Smooth muscle cell (in vitro differentiated cells): ENCODE data around the gene RABGAP1L. TPM values are rescaled to one million over a fixed set of nuclear protein-coding genes. Genes with fewer than 3 reads are reported as not detected.

ENCODE experiments used
- DNase-seq: peaks from one replicate; lab custom pipeline; 2025; ENCODE audit not compliant: unreplicated experiment; lab: John Stamatoyannopoulos, UW
- H2AFZ ChIP-seq: fragments of 200-600 bp; sonication (generic); 2 replicates; pipeline ENCODE4 v1.6.0; 2016; ENCODE audit warnings: antibody characterized with exemption, low read depth, mild to moderate bottlenecking
- H3F3A ChIP-seq: fragments of 200-600 bp; sonication (generic); 2 replicates; pipeline ENCODE4 v1.6.0; 2017; ENCODE audit warnings: antibody characterized with exemption, low read depth
- H3K27ac ChIP-seq: fragments of 200-600 bp; sonication (generic); 2 replicates; pipeline ENCODE4 v1.5.1; 2016; ENCODE audit warnings: low read depth, mild to moderate bottlenecking
- H3K27me3 ChIP-seq: fragments of 200-600 bp; sonication (generic); 2 replicates; pipeline ENCODE4 v1.6.1; 2016; ENCODE audit warnings: low read depth, mild to moderate bottlenecking
- H3K36me3 ChIP-seq: fragments of 200-600 bp; sonication (generic); 2 replicates; pipeline ENCODE4 v1.5.1; 2016; ENCODE audit warnings: low read depth
- H3K4me1 ChIP-seq: fragments of 200-600 bp; sonication (generic); 2 replicates; pipeline ENCODE4 v1.5.1; 2016; ENCODE audit warnings: low read depth
- H3K4me2 ChIP-seq: fragments of 200-600 bp; sonication (generic); 2 replicates; pipeline ENCODE4 v1.6.0; 2016; ENCODE audit warnings: mild to moderate bottlenecking
- H3K4me3 ChIP-seq: fragments of 200-600 bp; sonication (generic); 2 replicates; pipeline ENCODE4 v1.5.1; 2016; ENCODE audit warnings: mild to moderate bottlenecking
- H3K79me2 ChIP-seq: fragments of 200-600 bp; sonication (generic); 2 replicates; pipeline ENCODE4 v1.6.0; 2016; ENCODE audit warnings: low read depth, mild to moderate bottlenecking
- H3K9ac ChIP-seq: fragments of 200-600 bp; sonication (generic); 2 replicates; pipeline ENCODE4 v1.6.0; 2016; ENCODE audit warnings: low read depth
- H3K9me3 ChIP-seq: fragments of 200-600 bp; sonication (generic); replicated peaks from 2 replicates; pipeline ENCODE4 v1.5.1; 2016; ENCODE audit warnings: low read depth
- H4K20me1 ChIP-seq: fragments of 200-600 bp; sonication (generic); 2 replicates; pipeline ENCODE4 v1.6.0; 2016; ENCODE audit warnings: low read depth
- CTCF ChIP-seq: fragments of 200-600 bp; sonication (generic); IDR thresholded peaks from 2 replicates; pipeline ENCODE4 v1.5.1; 2017; ENCODE audit warnings: borderline replicate concordance, mild to moderate bottlenecking, antibody characterized with exemption; ENCODE audit not compliant: insufficient read depth, poor library complexity, severe bottlenecking
- WGBS: methylation state at CpG from one replicate; pipeline ENCODE4 v1.1.7; 2016; ENCODE audit warnings: low lambda C conversion rate; 5-methylcytosine and 5-hydroxymethylcytosine counted together
- polyA plus RNA-seq: library from polyadenylated mRNA; unstranded; fragments of >200 nt; fragmentation: Nextera tagmentation; extraction: Ambion mirVana; gene quantifications from 2 replicates; pipeline ENCODE4 v1.2.1, GENCODE V29; 2016
- total RNA-seq: library from RNA; depleted of rRNA; stranded (reverse); fragments of >200 nt; gene quantifications from 2 replicates; pipeline ENCODE4 v1.2.3, GENCODE V29; 2014

The RABGAP1L gene
- total and polyA plus RNA-seq, 2 experiments from 2014 or later: 4.8 to 24.7 TPM

DNA sequence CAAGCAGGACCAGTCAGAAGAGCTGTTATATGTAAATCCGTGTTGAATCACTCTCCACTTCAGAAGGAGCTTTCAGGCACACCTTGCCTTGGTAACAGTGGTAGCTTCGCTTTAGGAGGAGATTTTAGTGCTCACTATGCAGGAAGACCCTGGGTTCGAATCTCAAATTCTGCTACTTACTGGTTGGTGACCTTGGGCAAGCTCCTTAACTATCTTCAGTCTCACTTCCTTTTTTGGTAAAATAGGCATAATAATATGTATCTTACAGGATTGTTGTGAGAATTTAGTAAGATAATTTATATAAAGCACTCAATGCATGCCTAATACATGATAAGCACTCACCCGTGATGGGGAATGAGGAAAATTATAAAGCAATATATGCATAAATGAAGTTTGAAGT is 241.8 kb downstream of the RABGAP1L start:
- no peaks in the 10 kb centered on the region for H3K36me3 ChIP-seq
- H3K4me3 ChIP-seq: no peak overlapping the region
- TF ChIP-seq CTCF: no peak
- no peaks in the 10 kb centered on the region for H3K27me3 ChIP-seq
- H3K9me3 ChIP-seq: no peaks in the 10 kb centered on the region
- no peak for DNase-seq
- no peaks in the 10 kb centered on the region for H4K20me1 ChIP-seq
- no peaks in the 10 kb centered on the region for H3K79me2 ChIP-seq
- no peaks in the 10 kb centered on the region for H3F3A ChIP-seq
- WGBS: 93% methylated on average over 4 of the region's 4 CpGs
- no peak overlapping the region for H2AFZ ChIP-seq
- H3K4me1 ChIP-seq: no peaks in the 10 kb centered on the region
- no peak overlapping the region for H3K27ac ChIP-seq
- H3K9ac ChIP-seq: no peak overlapping the region
- no peak overlapping the region for H3K4me2 ChIP-seq

DNA sequence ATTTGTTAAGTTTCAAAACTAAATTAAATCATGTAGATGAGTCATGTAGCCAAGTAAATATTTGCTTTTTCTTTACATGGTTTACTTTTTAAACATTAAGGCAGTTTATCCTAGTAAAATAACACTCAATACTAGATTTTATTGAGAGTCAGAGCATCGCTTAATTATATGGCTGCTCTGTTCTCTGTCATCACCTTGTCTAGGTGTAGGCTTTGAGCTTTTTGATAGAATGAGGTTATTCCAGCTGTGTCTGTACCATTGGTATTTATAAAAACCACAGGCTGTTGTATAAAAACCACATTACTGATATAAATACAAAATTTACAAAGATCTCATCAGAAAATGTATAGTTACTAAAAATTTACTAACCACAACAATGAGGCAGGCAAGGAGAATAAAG is 245.9 kb downstream of the RABGAP1L start:
- no peak for DNase-seq
- no peak overlapping the region for H3K4me3 ChIP-seq
- H3K27ac ChIP-seq: no peak overlapping the region
- no peaks in the 10 kb centered on the region for H3K79me2 ChIP-seq
- H2AFZ ChIP-seq: no peak overlapping the region
- 88% methylated on average over 1 of the region's 1 CpG for WGBS
- no peaks in the 10 kb centered on the region for H3K9me3 ChIP-seq
- TF ChIP-seq CTCF: no peak
- H3K27me3 ChIP-seq: no peaks in the 10 kb centered on the region
- no peaks in the 10 kb centered on the region for H3K4me1 ChIP-seq
- H3K4me2 ChIP-seq: no peak overlapping the region
- H3K36me3 ChIP-seq: no peaks in the 10 kb centered on the region
- no peak overlapping the region for H3K9ac ChIP-seq
- no peaks in the 10 kb centered on the region for H3F3A ChIP-seq
- no peaks in the 10 kb centered on the region for H4K20me1 ChIP-seq

GRCh38 chr1:174406421-174406820 is 247.1 kb downstream of the RABGAP1L start:
- H3K36me3 ChIP-seq: no peaks in the 10 kb centered on the region
- no peak overlapping the region for H3K4me3 ChIP-seq
- no peak overlapping the region for H3K9ac ChIP-seq
- H2AFZ ChIP-seq: no peak overlapping the region
- H3K4me2 ChIP-seq: no peak overlapping the region
- H4K20me1 ChIP-seq: no peaks in the 10 kb centered on the region
- no peaks in the 10 kb centered on the region for H3K4me1 ChIP-seq
- no peaks in the 10 kb centered on the region for H3K9me3 ChIP-seq
- H3K27me3 ChIP-seq: no peaks in the 10 kb centered on the region
- 81% methylated on average over 4 of the region's 4 CpGs for WGBS
- DNase-seq: no peak
- H3K79me2 ChIP-seq: no peaks in the 10 kb centered on the region
- H3F3A ChIP-seq: no peaks in the 10 kb centered on the region
- no peak overlapping the region for H3K27ac ChIP-seq
- no peak for TF ChIP-seq CTCF

GRCh38 chr1:174407665-174408064 is 248.3 kb downstream of the RABGAP1L start:
- no peak overlapping the region for H3K4me2 ChIP-seq
- whole genome bisulfite sequencing: 87% methylated on average over 3 of the region's 3 CpGs

More at GRCh38 chr1:174407665-174408064, 248.3 kb downstream of the RABGAP1L start:
- Histone ChIP-seq H3K27ac (no peak overlapping the region), H3K27me3 (no peaks in the 10 kb centered on the region), H3F3A (no peaks in the 10 kb centered on the region), H4K20me1 (no peaks in the 10 kb centered on the region), H2AFZ (no peak overlapping the region), H3K9ac (no peak overlapping the region), H3K9me3 (no peaks in the 10 kb centered on the region), H3K4me1 (no peaks in the 10 kb centered on the region), H3K79me2 (no peaks in the 10 kb centered on the region), H3K4me3 (no peak overlapping the region), H3K36me3 (no peaks in the 10 kb centered on the region)
- DNase-seq: no peak
- TF ChIP-seq CTCF: no peak
